Measurements from ENCODE around the gene RNPS1. TPM values are rescaled to one million over a fixed set of nuclear protein-coding genes. Genes with fewer than 3 reads are reported as not detected.

RNPS1 gene
- total RNA-seq, 1 donor from 2014 or later = 104 TPM

DNA sequence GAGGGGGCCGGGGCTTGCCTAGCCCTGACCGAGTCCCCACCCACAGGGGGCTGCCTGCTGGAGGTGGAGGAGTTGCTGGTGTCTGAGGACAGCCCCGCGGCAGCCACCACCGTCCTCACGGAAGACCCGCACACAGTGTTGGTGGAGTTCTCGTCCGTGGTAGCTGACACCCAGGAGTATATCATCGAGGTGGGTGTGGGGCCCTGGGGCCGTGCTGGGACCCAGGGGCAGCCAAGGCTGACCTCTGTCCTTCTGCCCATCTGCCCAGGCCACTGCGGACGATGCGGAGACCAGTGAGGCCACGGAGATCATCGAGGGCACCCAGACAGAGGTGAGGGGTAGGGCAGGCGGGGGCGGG, 33.1 kb downstream of the RNPS1 start:
- ATAC-seq = no peak

DNA sequence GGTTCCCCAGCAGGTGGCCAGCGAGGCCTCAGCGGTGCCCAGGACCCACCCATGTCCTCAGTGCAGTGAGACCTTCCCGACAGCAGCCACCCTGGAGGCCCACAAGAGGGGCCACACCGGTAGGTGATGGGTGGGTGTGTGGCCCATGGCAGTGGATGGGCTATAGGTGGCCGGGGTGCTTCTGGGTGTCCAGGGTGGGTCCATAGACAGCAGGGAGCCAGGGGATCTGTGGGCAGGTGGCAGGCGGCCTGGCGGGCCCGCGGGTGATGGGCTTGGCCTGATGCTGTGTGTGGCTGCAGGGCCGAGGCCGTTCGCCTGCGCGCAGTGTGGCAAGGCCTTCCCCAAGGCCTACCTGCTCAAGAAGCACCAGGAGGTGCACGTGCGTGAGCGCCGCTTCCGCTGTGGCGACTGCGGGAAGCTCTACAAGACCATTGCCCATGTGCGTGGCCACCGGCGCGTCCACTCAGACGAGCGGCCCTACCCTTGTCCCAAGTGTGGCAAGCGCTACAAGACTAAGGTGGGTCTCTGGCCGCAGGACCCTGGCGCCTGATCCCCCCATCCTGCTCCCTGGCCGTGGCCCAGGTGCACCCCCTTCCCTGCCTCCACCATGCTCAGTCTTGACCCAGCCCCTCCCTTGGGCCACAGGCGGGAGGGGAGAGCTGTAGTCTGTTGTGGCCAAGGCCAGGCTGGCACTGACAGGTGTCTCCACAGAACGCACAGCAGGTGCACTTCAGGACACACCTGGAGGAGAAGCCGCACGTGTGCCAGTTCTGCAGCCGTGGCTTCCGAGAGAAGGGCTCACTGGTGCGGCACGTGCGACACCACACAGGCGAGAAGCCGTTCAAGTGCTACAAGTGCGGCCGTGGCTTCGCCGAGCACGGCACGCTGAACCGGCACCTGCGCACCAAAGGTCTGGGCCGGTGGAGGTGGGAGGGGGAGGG, 33.8 kb downstream of the RNPS1 start:
- ATAC-seq = no peak

DNA sequence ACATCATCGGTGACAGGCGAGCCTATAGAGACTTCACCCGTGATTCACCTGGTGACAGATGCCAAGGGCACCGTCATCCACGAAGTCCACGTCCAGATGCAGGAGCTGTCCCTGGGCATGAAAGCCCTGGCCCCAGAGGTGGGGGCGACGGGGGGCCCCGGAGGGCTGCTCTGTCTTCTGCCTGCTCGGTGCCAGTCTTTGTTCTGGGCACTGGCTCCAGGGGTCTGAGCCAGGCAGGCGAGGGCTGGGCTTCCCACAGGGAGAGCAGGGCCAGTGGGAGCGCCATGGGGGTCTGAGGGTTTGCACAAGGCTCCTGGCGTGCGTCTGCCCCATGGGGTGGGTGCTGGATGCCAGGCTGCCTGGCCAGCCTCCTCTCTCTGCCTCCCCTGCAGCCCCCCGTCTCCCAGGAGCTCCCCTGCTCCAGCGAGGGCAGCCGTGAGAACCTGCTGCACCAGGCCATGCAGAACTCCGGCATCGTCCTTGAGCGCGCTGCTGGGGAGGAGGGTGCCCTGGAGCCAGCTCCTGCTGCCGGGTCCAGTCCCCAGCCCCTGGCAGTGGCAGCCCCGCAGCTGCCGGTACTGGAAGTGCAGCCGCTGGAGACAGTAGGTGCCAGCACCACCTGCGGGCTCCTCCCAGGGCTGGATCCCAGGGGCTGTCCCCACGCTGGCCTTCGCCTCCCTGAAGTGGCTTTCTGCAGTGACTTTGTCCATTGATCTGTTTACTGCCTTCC, 34.7 kb downstream of the RNPS1 start:
- ATAC-seq = no peak

DNA sequence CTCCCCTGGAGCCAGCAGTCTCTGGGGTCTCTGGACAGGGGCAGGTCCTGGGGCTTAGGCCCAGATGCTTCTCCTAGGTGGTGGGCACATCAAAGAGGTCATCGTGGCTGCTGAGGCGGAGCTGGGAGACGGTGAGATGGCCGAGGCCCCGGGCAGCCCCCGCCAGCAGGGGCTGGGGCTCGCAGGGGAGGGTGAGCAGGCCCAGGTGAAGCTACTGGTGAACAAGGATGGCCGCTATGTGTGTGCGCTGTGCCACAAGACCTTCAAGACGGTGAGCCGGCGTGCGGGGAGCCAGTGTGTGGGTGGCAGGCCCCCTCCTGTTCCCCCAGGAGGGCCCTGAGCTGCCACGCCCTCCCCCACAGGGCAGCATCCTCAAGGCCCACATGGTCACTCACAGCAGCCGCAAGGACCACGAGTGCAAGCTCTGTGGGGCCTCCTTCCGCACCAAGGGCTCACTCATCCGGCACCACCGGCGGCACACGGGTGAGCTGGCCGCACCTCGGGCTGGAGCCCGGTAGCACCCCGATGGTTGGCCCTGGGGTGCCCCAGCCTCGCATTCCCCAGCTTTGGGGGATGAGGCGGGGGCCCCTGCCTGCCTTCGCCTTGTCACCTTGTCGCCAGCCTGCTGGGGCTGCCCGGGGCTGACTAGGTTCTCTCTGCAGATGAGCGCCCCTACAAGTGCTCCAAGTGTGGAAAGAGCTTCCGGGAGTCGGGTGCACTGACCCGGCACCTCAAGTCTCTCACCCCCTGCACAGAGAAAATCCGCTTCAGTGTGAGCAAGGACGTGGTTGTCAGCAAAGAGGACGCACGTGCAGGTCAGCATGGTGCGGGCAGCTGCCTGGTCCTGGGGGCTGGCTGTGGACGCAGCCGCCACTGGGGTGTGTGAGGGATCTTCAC, 35.6 kb downstream of the RNPS1 start:
- no peak for ATAC-seq

DNA sequence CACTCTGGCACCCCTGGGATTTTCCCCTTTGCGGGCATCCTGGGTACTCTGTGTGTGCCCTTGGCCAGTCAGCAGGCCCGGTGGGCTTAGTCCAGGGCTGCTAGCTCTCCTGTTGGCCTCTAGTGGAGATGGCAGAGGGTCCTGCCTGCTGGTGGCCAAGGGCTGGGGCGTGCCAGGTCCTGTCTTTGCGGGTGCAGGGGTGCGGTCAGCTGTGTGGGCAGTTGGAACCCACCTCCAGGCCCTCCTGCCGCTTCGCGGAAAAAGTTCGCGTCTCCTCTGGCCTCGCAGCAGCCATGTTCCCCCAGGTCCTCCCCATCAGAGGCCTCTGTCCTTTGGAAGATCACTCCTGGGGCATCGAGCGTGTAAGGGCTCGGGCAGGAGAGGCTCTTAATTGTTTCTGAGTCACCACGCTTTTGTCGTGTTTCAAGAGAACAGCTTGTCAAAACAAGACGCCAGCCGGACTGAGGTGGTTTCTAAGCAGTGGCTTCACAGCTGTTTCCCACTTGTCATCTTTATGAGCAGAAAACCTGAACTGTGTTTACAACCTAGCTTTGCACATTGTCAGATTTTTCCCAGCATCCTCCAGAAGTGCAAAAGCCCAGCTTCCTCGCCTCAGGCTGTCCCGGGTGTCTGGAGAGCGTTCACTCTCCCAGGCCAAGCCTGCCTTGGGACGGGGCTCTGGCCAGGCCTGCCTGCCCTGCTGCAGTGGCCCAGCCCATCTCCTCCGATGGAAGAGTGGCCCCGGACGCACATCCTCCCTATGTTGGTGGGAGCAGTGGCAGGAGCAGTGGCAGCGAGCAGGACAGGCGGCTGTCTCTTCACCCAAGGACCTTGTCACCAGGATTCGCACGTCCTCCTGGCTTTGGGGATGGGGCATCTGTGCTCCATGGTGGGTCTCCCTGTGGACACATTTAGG, 36.7 kb downstream of the RNPS1 start:
- ATAC-seq = peak; percentile 48

DNA sequence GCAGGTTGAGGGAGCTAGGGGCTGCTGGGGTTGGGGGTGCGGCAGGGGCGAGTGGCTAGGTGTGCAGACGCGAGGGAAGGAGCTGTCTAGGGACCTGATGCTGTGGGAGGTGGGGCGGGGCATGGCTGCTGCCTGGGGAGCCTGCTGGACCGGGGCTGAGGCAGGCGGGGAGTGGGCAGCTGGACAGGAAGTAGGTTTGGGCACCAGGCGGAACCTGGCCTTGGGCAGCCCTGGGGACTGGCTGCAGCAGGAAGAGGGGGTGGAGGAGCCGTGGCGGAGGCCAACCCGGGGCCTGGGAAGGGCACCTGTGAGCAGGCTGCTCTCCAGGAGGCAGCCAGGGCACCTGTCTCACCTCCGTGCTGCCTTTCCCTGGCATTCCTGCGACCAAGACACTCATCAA, 37.5 kb downstream of the RNPS1 start:
- peak; percentile 35 for ATAC-seq

DNA sequence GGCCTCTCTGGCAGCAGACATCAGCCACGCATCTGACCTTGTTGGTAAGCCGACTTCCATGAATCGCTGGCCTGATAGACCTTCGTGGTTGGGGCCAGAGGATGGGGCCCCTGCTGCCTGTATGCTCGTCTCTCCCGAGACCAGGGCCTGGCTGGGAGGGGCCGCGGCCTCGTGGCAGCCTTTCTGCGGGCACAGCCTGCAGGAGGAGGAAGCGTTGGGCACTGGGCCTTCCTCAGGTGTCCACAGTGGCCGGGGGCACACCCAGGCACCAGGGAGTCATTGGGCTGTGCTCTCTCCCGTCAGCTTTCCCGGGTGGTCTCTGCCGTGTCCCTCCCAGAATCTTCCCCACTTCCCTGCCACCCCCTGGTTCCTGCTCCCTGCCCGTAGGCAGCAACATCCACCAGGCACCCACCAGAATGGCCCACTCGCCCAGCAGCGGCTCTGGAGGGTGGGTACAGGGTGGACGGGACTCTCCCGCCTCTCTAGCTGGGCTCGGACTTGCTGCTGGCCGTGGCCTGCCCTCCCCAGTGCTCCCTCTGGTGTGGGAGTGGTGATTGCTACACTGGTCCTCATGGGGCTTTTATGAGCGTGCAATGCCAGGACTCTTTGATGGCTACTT, 38.2 kb downstream of the RNPS1 start:
- no peak for ATAC-seq

DNA sequence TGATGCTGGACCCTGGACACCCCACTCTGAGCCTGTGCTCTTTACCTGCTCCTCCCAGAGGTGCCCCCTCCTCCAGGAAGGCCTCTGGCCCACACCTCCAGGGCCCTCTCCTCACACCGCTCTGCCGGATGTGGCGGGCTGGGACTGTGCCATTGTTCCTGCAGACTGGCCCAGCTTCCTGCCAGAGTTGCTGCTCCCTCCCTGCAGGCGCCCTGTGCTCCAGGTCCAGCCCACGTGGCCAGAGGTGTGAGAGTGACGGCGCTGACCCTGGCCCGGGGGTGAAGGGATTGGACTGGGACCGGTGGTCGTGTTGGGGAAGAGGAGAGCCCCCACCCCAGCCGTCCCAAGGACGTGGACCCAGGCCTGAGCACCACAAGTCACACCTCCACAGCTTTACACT, 38.8 kb downstream of the RNPS1 start:
- ATAC-seq = no peak

DNA sequence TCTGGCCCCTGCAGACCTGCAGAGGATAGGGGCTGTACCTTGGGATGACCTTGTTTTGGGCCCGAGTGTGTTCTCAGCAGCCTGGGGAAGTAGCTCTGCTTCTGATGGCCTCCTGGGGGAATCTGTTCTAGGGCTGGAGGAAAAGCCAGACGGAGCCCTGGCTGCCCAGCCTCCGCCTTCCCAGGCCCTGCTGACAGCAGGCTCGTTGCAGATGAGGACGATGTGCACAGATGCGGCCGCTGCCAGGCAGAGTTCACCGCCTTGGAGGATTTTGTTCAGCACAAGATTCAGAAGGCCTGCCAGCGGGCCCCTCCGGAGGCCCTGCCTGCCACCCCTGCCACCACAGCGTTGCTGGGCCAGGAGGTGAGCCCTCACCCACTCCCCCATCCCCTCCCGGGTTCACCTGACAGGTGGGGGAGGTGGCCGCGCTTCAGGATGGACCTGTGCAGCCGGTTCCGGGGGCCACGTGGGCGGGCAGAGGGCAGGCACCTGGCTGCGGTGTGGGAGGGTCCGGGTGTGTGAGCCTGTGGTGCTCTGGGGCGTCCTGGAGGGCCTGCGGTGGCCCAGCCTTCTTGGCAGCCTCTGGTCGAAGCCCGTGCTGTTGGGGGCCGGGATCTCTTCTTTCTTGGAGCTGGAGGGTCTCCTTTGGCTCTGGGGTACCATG, 39.6 kb downstream of the RNPS1 start:
- ATAC-seq = no peak

DNA sequence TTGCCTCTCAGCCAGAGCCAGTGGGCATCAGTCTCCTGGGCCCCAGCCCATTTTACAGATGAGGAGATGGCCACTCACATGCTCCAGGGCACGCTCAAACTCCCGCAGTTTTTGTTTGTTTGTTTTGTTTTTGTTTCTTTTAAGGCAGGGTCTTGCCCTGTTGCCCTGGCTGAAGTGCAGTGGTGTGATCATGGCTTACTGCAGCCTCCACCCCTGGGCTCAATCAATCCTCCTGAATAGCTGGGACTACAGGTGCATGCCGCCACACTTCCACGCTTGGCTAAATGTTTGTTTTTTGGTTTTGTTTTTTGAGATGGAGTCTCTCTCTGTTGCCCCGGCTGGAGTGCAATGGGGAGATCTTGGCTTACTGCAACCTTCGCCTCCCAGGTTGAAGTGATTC, 41.0 kb downstream of the RNPS1 start:
- no peak for ATAC-seq

DNA sequence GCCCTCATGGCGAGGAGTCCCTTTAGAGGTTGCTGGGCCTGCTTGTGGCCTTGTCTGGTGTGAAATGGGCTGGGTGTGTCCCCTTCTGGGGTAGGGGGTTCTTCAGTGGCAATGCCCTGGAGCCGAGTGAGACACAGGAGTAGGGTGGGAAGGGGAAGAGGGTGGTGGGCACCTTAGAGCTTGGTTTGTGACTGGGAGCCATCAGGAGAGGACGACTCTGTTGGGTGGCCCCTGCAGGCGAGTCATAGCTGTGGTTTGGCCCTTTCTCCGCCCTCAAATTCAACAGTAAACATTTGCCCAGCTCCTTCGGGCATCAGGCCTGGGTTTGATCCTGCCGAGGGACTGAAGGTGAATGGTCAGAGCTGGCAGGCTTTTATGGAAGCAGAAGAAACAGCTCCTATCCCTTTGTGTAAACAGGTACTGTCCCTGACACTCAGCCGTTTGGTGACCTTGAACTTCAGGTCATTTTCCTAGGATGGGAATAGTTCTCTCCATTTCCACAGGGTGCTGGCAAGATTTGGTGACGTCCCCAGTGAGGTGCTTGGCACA, 41.6 kb downstream of the RNPS1 start:
- ATAC-seq = no peak

DNA sequence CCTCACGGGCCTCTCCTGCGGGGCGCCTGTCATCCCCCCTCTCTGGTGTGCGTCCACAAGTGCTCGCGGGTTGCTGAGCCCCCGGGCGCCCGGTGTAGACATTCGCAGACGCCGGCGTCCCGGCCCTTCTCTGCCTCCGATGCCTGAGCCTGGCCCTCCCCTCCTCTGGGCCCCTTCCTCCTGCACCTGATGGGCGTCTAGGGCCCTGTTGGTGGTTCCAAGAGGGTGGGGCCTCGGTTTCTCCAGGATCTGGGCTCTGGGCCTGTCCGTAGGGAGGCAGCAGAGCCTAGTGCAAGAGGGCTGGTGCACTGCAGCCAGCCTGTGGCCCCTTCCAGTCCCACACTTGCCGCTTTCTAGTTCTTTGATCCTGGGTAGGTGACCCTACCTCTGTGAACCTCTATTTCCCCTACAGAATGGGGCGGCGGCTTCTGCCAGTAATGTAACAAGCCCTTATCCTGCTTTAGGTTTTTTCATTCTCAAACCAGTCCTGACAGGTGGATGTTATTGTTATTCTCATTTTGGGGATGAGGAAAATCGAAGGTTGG, 43.9 kb downstream of the RNPS1 start:
- ATAC-seq = peak; percentile 58

DNA sequence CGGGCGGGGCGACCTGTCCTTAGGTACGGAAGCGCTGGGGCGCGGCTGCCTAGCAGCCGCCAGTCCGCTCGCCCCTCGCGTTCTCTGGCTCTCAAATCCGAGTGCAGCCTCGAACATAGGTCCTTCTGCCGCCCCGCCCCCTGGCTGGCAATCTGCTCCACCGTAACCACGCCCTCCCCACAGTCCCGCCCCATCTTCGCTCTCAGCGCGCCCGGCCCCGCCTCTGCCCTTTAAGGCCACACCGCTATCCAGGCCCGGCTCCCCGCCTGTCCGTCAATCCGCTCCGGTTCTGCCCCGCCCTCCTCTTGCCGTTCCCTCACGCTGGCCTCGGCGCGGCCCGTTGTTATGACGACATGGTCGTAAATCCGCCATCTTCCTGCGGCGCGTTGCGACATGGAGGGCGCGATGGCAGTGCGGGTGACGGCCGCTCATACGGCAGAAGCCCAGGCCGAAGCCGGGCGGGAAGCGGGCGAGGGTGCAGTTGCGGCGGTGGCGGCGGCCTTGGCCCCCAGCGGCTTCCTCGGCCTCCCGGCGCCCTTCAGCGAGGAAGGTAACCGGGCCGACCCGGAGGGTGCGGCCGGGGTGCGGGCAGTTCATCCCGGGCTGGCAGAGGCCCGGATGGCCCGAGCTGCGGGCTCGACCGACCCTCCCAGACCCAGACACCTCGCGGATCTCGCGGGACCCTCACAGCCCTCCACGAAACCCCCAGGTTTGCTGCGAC, 44.5 kb downstream of the RNPS1 start, which contains the start of gene E4F1:
E4F1 (plus strand) TSS at position 371 of the 721 bp plus-strand sequence; CDS start at position 394, 23 bp downstream.
- peak; percentile 98 for ATAC-seq

DNA sequence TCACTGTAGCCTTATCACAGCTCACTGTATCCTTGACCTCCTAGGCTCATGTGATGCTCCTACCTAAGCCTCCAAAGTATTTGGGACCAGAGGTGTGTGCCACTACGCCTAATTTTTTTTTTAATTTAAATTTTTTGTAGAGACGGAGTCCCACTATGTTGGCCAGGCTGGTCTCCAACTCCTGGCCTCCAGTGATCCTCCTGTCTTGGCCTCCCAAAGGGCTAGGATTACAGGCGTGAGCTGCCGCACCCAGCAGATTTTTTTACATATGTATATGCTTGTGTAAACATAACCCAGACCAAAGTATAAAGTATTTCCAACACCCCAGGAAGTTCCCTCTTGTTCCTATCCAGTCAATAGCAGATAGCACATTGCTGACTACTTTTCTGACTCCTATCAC, 51.6 kb downstream of the RNPS1 start:
- no peak for ATAC-seq

DNA sequence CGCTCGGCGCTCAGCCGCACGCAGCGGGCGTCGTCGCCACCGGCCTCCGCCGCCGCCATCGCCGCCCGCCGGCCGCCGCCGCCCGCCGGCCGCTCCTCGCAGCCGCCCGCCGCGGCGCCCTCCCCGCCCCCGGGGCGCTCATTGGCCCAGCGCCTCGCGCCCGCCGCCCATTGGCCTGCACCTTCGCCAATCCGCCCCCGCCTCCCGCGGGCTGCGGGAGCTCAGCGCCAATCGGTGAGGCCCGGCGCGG, 53.3 kb downstream of the RNPS1 start, which contains the start of gene PGP:
PGP (minus strand) TSS at position 122 of the 250 bp plus-strand sequence; CDS start at position 59, 63 bp downstream.
- peak; percentile 92 for ATAC-seq

DNA sequence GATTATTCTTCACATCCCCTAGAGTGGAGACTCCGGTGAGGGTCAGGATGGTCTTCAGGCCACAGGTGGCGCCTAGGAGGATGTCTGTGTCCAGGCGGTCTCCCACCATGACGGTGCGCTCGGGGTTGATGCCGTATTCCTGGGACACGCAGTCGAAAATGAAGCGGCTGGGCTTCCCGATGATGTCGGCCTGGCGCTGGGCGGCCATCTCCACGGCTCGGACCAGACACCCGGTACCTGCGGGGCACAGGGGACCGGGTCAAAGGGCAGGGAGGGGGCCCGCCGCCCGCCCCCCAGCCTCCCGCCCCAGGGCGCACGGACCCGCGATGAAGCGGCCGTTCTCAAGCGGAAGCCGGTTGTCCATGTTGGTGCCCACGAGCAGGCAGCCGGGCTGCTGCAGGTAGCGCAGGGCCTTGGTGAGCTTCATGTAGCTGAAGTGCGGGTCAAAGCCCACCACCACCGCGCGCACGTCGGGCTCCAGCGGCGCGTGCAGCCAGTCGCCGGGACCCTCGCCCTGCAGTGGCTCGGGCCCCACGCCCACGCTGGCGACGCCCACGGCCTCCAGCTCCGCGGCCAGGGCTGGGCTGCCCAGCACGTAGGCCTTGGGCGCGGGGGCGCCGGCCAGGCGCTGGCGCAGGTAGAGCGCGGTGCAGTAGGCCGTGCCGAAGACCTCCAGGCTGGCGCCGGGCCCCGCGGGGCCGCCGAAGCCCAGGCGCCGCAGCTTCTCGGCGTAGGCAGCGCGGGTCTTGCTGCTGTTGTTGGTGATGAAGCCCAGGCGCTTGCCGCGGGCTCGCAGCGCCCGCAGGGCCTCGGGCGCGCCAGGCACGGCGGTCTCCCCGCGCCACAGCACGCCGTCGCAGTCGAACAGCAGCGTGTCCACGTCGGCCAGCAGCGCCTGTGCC, 53.9 kb downstream of the RNPS1 start:
- ATAC-seq = no peak

DNA sequence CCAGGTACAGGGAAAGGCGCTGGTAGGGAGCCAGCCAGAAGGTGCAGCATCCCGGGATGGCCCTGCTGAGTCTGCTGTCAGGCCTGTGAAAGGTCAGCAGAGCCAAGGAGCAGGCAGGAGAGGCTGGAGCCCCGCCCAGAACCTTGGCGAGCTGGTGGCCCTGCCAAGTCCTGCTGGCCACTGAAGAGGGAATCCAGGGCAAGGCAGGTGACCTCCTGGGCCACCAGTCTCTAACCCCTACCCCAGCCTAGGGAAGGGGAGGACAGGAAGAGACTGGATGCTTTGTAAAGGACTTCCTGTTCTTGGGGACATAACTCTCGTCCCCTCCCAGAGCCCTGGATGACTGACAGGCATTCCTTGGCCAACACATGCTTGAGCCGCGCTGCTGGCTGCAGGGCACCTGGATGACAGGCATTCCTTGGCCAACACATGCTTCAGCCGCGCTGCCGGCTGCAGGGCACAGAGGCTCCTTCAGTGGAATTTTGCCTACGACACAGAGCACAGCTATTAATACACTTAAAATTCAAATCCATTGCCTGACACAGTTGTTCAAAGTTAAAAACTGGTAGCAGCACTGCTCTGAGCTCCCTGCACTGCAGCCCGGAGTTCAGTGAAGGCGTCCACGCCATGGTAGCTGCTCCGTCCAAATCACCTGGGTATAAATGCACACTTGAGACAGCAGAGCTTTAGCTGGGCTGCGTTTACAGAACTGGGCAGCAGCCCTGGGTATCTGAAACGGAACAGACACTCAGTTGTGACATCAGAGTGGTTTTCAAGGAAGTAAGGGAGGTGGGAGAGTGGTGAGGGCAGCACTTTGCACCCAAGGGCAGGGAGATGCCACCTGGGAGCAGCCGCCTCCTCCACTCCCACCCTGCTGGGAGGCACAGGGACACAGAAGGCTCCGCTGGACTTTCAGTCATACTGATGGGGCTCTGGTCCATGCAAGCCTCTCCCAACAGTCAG, 55.3 kb downstream of the RNPS1 start:
- ATAC-seq = no peak
